Endothelial cell of umbilical vein (primary cell): Measurements from ENCODE around the gene CERKL. TPM values are rescaled to one million over a fixed set of nuclear protein-coding genes. Genes with fewer than 3 reads are reported as not detected.

Experiments used
- BruUV-seq: library from RNA; stranded (reverse); fragments of 400-500 nt; replicated peaks from 2 replicates; lab custom pipeline; 2021; lab: Mats Ljungman, UMichigan
- CTCF ChIA-PET: fragments of 300-600, 350-600 bp; sonication (Branson Sonifier 250); formaldehyde crosslinking; loops from one replicate; lab custom pipeline; 2021; ENCODE audit warnings: antibody characterized with exemption, inconsistent platforms; lab: Charles Lee
- POLR2A ChIA-PET: fragments of 300-600, 350-600 bp; sonication (Branson Sonifier 250); formaldehyde crosslinking; loops from one replicate; lab custom pipeline; 2021; ENCODE audit warnings: antibody characterized with exemption, inconsistent platforms; lab: Charles Lee
- DNase-seq: peaks from one replicate; pipeline ENCODE4 v3.0.0-alpha.2; 2011; ENCODE audit warnings: low read depth, low spot score
- FAIRE-seq: peaks from 2 replicates; lab custom pipeline; 2011; peaks lifted over from hg19 to GRCh38; lab: Jason Lieb, UNC
- H2AFZ ChIP-seq: 2 replicates; pipeline ENCODE4 v1.6.0; 2012; ENCODE audit warnings: low read depth, low read length, control low read depth, inconsistent platforms
- H3K27ac ChIP-seq: 2 replicates; pipeline ENCODE4 v1.5.1; 2011; ENCODE audit warnings: low read depth, mild to moderate bottlenecking, control low read depth, low read length, moderate library complexity; ENCODE audit not compliant: insufficient read depth
- H3K27me3 ChIP-seq, 2 experiments: 2 replicates each; pipeline versions ENCODE4 v1.6.0 to v1.6.1; 2011; ENCODE audit warnings: low read length in 2 of 2, mixed read lengths in 1 of 2; ENCODE audit not compliant: control insufficient read depth in 2 of 2, insufficient read depth in 2 of 2
- H3K36me3 ChIP-seq, 2 experiments: 2 replicates in 1 of 2; 3 replicates in 1 of 2; pipeline ENCODE4 v1.5.1; 2011; ENCODE audit warnings: low read length in 2 of 2, mild to moderate bottlenecking in 1 of 2, moderate library complexity in 1 of 2; ENCODE audit not compliant: control insufficient read depth in 2 of 2, insufficient read depth in 2 of 2; ENCODE audit errors: extremely low read depth in 1 of 2
- H3K4me1 ChIP-seq: 3 replicates; pipeline ENCODE4 v1.5.1; 2011; ENCODE audit warnings: mild to moderate bottlenecking, low read length; ENCODE audit not compliant: control insufficient read depth, insufficient read depth; ENCODE audit errors: extremely low read depth
- H3K4me2 ChIP-seq: 2 replicates; pipeline ENCODE4 v1.6.1; 2011; ENCODE audit warnings: low read length, control low read depth, mixed read lengths; ENCODE audit not compliant: insufficient read depth
- H3K4me3 ChIP-seq, 3 experiments: fragments of 200-600 bp in 1 of 3; sonication (generic), shearing (Covaris generic) in 1 of 3; replicated peaks in 1 of 3; 2 replicates each; pipeline ENCODE4 v1.5.1; 2011 to 2016; ENCODE audit warnings: control low read depth in 3 of 3, low read length in 3 of 3, mild to moderate bottlenecking in 2 of 3, inconsistent platforms in 1 of 3, low read depth in 1 of 3, moderate library complexity in 1 of 3; ENCODE audit not compliant: insufficient read depth in 1 of 3
- H3K79me2 ChIP-seq: 2 replicates; pipeline ENCODE4 v1.6.0; 2012; ENCODE audit warnings: low read length, inconsistent platforms; ENCODE audit not compliant: control insufficient read depth, insufficient read depth
- H3K9ac ChIP-seq: replicated peaks from 2 replicates; pipeline ENCODE3; 2011; ENCODE audit warnings: low read length, control low read depth; ENCODE audit not compliant: insufficient read depth; ENCODE audit errors: extremely low read depth
- H3K9me1 ChIP-seq: replicated peaks from 3 replicates; pipeline ENCODE4 v1.6.0; 2011; ENCODE audit warnings: mild to moderate bottlenecking, low read length; ENCODE audit not compliant: control insufficient read depth, insufficient read depth; ENCODE audit errors: extremely low read depth
- H3K9me3 ChIP-seq: replicated peaks from 2 replicates; pipeline ENCODE4 v1.5.1; 2012; ENCODE audit warnings: low read length, inconsistent platforms; ENCODE audit not compliant: control insufficient read depth, insufficient read depth
- H4K20me1 ChIP-seq: replicated peaks from 2 replicates; pipeline ENCODE3; 2011; ENCODE audit warnings: mild to moderate bottlenecking, low read length; ENCODE audit not compliant: control insufficient read depth, insufficient read depth; ENCODE audit errors: extremely low read depth
- CTCF ChIP-seq, 2 donors: IDR thresholded peaks; 1 replicate in 1 of 2; 2 replicates in 1 of 2; pipeline ENCODE4 v1.5.1; 2011; ENCODE audit warnings: low read length in 2 of 2, mild to moderate bottlenecking in 2 of 2, moderate library complexity in 2 of 2, control low read depth in 1 of 2, inconsistent platforms in 1 of 2, low read depth in 1 of 2; ENCODE audit not compliant: insufficient read depth in 1 of 2; ENCODE audit errors: extremely low read depth in 1 of 2
- EZH2 ChIP-seq: IDR thresholded peaks from 2 replicates; pipeline ENCODE4 v1.6.1; 2012; ENCODE audit warnings: borderline replicate concordance, low read depth, mild to moderate bottlenecking, moderate library complexity, low read length, inconsistent platforms; ENCODE audit not compliant: severe bottlenecking
- FOS ChIP-seq: IDR thresholded peaks from 2 replicates; pipeline ENCODE4 v1.6.1; 2011; ENCODE audit warnings: mild to moderate bottlenecking, low read length, moderate library complexity, borderline replicate concordance; ENCODE audit not compliant: insufficient read depth
- GATA2 ChIP-seq: IDR thresholded peaks from 2 replicates; pipeline ENCODE4 v1.7.0; 2011; ENCODE audit warnings: low read depth, mild to moderate bottlenecking, moderate library complexity, mixed read lengths, low read length; ENCODE audit not compliant: insufficient read length, insufficient read depth
- JUN ChIP-seq: IDR thresholded peaks from 2 replicates; pipeline ENCODE4 v1.6.1; 2011; ENCODE audit warnings: borderline replicate concordance, low read depth; ENCODE audit not compliant: insufficient read length, insufficient read depth
- MAX ChIP-seq: IDR thresholded peaks from 2 replicates; pipeline ENCODE4 v1.6.1; 2011; ENCODE audit not compliant: insufficient read depth, insufficient read length
- MYC ChIP-seq: IDR thresholded peaks from one replicate; pipeline ENCODE4 v1.6.1; 2011; ENCODE audit warnings: mild to moderate bottlenecking, low read depth, low read length
- POLR2A ChIP-seq: IDR thresholded peaks from 2 replicates; pipeline ENCODE4 v1.6.1; 2012; ENCODE audit warnings: low read depth, mild to moderate bottlenecking, control low read depth, low read length
- POLR2AphosphoS5 ChIP-seq: IDR thresholded peaks from 2 replicates; pipeline ENCODE4 v1.6.1; 2012; ENCODE audit warnings: low read depth, mild to moderate bottlenecking, control low read depth, low read length, moderate library complexity; ENCODE audit not compliant: insufficient read depth
- dilution Hi-C: fragments of 300-500 bp; cut with MboI; formaldehyde crosslinking; loops from one replicate; pipeline ENCODE4 v1.15.0; 2019; ENCODE audit warnings: low sequenced_read_pairs; ENCODE audit not compliant: extremely low pct_ligation_motif_present
- intact Hi-C: fragments of 100-400 bp; cut with micrococcal nuclease; formaldehyde crosslinking; loops from one replicate; pipeline ENCODE4 v1.10.0; 2022
- polyA plus RNA-seq, 4 experiments: library from polyadenylated mRNA; depleted of rRNA in 3 of 4; stranded (reverse) in 3 of 4; unstranded in 1 of 4; fragments of >200 nt; gene quantifications; 2 replicates each; pipeline versions ENCODE4 v1.2.1 to v1.2.3, GENCODE V29; 2011 to 2012; ENCODE audit warnings: missing spikeins in 1 of 4
- total RNA-seq: library from RNA; stranded (reverse); gene quantifications from 2 replicates; pipeline ENCODE4 v1.2.3, GENCODE V29; 2021

CERKL gene
- total and polyA plus RNA-seq, 2 donors (not counting 3 experiments of a cell fraction or from before 2014, with no cell fraction given) = not detected

- no peak overlapping the region for H3K4me3 ChIP-seq
- no peaks in the 10 kb centered on the region for H3K4me1 ChIP-seq
- H3K9ac ChIP-seq = no peak overlapping the region
- H3K4me2 ChIP-seq = no peak overlapping the region
- DNase-seq (no peak), FAIRE-seq (no peak)
- BruUV-seq = no TSS peak
- ChIA-PET POLR2A (no interaction called here), CTCF (interaction anchor here (1.3 to 2.3 kb wide), 3 partner anchors 100 to 1443 kb away, joined by 3 to 10 read pairs (median 4); no protein-coding TSS in a partner anchor)
- no peaks in the 10 kb centered on the region for H3K9me1 ChIP-seq
- H3K9me3 ChIP-seq = no peaks in the 10 kb centered on the region
- H2AFZ ChIP-seq = no peak overlapping the region
- H3K36me3 ChIP-seq = no peaks in the 10 kb centered on the region
- dilution Hi-C loops (no loop called here), intact Hi-C loops (loop anchor here (10.0 kb wide), 1 partner anchor 462 kb away; no protein-coding TSS in a partner anchor)
- H4K20me1 ChIP-seq = no peaks in the 10 kb centered on the region
- H3K27me3 ChIP-seq = no peaks in the 10 kb centered on the region
- H3K27ac ChIP-seq = no peak overlapping the region
- no peaks in the 10 kb centered on the region for H3K79me2 ChIP-seq
- TF ChIP-seq GATA2 (no peak), FOS (no peak), MAX (no peak), JUN (no peak), EZH2 (no peak), CTCF (IDR thresholded peaks at IDR 0.05; ENCODE audit: extremely low read depth in 1 of 2, insufficient read depth in 1 of 2, low read depth in 1 of 2, low read length in 2 of 2) (no peak), POLR2A (no peak), POLR2AphosphoS5 (no peak), MYC (no peak)
Measured at GRCh38 chr2:181566334-181567032, 90.4 kb downstream of the CERKL start.
